ENCODE results near the gene MAGI2.

The MAGI2 gene

DNA sequence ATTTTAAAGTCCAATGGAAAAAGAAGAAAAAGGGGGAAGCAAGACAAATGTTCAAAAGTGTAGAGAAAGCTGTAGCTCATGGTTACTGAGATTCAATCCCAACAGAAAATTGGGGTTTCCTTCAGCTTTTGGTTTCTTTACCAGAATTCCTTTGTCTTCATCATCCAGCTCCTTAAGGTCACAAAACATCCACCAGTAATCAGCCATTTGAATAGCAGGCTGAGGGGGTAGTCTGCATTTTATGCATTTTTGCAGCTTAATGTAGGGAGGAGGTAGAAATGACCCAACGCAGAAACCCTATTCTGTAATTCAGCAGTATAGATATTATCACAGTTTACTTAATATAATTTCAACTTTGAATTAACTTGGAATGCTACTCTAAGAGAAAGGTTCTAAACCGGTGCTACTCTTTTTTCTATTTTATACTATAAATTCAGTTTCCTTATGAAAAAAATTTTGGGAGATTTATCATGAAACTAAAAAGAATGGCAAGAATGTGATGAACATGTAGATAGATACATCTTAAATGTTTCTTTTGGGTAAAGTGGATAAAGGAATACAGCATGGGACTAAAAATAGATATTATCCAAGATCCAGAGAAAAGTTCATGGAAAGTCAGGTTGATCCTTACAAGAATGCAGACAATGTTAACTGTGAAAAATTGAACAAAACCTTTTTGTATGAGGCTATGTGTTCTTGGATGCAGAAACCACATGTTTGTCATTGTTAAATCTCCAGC is 1058.0 kb downstream of the MAGI2 start:
- DNase-seq: no peak

DNA sequence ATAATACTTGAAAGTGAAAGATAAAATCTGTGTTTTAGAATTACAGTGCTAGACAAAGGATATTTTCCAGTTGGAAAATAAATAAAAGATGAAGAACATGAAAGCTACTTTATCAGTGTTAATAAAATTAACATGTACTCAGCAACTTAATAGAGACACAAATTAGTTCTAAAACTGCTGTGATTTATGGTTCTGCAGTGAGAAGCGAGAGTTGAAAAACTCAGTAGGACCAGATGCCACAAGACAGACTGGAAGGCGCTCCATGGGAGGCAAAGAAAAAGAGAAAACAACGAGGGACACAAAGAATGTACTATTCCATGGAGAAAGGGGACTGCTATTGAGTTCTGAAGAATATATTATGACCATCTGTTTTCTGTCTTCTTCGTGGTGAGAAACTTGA is 1064.4 kb downstream of the MAGI2 start:
- DNase-seq: no peak

DNA sequence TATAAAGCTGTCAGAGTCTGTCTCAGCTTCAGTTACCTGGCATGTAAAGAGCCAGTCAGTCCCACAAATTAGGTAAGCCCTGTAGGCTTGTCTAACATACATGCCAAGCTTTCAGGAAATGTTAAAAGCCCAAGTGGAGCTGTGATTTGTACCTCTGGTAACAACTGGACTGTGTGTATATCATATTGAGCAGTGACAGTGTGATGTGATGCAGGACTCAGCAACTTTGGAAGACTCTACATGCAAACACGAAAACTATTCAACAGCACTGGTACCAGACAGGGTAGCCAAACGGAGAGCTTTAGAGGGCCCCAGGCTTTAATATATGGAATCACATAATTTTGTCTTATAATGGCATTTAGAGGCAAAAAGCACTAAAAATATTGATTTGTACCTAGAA is 1066.9 kb downstream of the MAGI2 start:
- no peak for DNase-seq

DNA sequence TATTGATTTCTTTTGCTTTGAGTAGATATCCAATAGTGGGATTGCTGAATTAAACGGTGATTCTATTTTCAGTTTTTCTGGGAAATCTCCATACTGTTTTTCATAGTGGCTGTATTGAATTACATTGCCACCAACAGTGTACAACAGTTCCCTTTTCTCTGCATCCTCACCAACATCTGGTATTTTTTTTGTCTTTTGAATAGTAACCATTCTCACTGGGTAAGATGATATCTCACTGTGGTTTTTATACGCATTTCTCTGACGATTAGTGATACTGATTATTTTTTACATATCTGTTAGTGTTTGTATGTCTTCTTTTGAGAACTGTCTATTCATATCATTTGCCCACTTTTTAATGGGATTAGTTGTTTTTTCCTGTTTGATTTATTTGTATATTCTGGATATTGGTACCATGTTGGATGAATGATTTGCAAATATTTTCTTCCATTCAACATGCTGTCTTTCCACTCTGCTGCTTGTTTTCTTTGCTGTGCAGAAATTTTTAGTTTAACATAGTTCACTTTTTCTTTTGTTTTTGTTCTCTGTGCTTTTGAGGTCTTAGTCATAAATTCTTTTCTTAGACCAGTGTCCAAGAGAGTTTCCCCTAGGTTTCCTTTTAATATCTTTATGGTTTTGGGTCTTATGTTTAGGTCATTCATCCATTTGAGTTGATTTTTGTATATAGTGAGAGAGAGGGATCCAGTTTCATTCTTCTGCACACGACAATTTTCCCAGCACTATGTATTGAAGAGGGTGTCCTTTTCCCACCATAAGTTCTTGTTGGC is 1070.2 kb downstream of the MAGI2 start:
- DNase-seq: no peak

DNA sequence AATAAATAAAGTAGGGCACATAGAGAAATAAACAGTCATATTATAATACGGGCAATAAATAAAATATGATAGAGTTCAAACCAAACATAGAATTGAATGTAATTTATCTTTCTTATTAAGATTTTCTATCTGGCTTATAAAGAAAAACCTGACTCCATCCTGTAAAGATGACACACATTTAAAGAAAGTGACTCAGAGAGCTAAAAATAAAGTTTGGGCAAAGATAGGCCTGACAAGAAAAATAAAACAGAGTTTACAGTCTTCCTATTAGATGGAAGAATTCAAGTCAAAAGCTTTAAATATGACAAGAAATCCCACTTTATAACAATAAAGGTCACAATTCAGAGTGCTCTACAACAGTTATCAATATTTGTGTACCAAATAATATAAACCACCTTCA is 1074.3 kb downstream of the MAGI2 start:
- DNase-seq: no peak

DNA sequence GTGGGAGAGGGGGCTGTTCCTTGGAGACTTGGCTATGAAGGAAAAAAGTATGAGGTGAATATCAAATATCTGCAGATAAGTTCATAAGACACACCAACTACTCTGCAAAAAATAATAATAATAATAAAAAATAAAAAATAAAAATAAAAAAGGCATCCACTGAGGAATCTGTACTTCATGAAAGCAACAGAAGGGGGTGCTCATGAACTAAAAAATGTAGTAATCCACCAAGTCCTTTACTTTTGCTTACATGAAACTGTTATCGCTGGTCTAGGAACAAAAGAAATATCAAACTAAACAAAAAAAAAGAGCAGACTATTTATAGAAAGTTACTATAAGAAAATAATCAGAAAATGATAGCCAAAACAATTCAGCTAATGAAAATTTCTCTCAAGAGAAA is 1075.9 kb downstream of the MAGI2 start:
- DNase-seq: no peak

DNA sequence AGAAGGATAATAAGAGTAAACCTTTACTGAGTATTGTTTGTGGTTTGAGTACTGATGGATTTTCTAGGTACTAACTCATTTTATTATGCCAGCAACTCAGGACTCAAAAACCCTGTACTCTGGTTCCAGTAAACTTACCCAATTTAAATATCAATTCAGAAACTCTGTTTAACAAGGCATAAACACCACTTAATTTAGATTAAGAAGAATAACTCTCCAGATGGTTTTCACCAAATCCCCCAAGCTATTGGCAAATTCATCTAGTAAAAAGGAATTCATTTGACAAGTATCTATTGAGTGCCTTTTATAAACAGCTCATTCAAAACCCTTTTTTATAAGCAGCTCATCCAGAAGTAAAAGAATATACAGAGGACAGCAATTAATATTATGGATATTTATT is 1082.5 kb downstream of the MAGI2 start:
- no peak for DNase-seq

DNA sequence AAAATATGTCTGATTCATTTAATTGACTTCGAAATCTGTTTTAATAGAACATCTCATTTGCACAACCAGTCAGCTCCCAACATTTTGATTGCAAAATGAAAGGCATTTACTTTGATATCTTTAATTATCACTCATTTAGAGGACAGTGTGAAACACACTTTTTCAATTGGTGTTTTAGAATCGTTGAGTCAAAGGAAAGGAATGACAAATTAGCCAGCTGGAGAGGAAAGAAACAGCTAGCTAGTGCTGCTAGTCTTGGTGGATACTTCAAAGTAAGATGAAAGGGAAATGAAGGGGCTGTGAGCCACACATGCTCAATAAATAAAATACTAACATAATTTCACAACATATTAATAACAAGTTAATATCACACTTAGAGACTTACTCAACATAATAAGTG is 1084.7 kb downstream of the MAGI2 start:
- DNase-seq: no peak

DNA sequence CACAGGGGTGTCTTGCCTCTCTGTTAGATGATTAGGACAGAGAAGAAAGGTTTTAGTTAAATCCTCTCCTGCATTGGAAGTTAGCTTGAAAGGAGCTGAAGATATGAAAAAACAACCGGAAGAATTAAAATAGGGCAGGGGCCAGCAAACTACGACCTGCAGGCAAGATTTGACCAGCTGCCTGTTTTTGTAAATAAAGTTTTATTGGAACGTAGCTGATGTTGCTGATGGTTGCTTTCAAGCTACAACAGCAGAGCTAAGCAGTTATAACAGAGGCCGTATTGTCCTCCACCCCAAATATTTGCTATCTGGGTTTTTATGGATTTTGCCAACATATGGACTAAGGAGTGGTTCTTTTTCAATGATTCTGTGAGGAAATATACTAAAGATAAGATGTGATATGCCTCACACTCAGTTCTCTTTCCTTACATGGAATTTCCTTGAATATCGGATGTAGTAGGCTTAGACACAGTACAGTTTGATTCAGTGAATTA is 1086.1 kb downstream of the MAGI2 start:
- no peak for DNase-seq

DNA sequence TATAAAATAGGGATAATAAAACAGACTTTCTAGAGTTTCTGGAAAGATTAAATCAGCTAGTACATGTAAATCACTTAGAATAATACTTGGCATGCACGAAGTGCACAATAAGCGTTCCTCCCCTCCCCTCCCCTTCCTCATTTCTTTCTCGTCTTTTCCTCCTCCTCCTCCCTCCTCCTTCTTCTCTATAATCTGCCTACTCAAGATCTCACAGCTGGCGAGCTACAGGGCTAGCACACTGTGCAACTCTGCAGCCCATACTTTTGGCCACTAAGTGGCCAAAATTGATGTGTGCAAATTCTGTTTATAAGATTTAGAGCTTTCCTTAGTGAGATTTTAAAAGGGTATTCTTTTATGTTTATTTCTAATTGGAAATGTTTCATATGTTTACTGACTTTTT is 1089.6 kb downstream of the MAGI2 start:
- no peak for DNase-seq

DNA sequence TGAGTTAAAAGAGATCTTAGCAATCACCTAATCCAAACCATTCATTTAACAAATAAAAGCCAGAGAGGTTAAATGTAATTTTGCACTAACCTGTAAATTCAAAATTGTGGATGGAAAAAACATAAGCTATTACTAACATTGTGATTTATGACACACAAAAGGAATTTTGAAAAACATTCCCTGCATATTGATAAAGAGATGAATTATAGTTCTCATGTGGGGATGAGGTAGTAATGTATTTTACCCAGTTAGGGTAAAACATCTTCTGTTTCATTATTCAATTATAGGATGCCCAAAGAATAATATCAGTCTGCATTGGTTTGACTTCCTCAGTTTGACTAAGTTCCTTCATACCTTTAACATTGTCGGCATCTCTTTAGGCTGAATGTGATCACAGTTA is 1093.6 kb downstream of the MAGI2 start:
- no peak for DNase-seq

DNA sequence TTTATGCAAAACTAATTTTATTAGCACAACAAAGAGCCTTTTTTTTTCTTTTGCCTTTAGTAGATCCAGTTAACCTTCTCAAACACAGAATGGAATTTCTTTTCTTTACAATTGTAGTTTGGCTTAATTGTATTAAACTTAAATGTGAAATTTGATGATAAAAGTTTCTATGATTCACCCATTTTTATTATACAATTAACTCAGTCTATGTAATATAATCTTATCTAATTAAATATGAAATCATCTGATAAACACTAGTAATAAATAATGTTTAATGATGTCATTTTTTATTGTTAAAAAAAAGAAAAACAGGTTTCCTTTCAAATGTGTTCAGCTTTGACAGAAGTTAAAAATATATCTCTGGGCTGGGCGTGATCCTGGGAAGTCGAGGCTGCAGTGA is 1095.8 kb downstream of the MAGI2 start:
- DNase-seq: no peak

DNA sequence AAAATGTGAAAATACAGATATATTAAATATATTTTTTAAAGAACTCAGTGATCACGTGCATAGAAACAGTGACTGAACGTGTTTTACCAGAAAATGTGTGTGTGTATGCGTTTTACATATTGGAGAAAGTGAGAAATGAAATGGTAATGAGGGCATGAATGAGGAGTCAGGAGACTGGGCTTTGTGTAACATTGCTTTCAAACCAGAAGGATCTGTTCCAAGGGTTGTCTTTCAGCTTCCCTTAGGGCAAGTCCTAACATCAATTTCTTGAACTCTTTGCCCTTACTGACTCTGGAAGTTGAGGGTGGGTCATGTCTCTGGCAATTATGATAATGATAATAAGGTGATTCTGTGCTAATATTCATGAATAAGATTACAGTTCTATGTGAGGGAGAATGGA is 1097.6 kb downstream of the MAGI2 start:
- no peak for DNase-seq

DNA sequence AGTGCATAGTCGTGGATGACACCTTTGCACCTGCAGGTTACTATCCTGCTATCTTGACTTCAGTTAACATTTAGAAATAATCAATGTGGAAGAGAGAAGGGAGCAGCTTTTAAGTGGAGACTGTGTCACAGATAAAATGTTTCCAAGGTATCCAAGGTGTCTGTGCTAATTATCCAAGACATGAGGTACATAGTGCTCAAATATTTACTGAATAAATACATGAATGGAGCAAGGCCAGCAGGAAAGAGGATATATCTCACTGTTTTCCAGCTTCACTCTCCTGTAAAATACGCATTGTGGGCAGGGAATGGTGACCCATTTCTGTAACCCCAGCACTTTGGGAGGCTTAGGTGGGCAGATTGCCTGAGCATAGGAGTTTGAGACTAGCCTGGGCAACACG is 1102.5 kb downstream of the MAGI2 start:
- DNase-seq: no peak

DNA sequence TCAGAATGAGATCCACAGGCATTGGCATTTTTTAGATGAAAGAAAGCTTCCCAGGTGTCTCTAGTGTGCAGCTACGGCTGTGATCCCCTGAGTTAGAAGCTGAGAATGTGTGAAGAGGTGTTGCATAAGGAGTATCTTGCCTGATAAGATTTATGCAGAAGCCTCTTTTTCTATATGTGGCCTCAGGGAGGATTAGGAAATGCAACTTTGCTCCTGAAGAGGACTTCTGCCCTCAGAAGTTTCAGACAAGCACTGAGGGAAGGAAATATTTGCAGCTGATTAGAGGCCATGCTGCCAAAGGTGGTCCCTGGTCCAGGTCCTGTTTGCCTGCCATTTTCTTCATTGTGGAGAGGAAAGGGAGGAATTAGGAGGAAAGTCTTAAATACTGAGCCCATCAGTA is 1103.1 kb downstream of the MAGI2 start:
- no peak for DNase-seq

DNA sequence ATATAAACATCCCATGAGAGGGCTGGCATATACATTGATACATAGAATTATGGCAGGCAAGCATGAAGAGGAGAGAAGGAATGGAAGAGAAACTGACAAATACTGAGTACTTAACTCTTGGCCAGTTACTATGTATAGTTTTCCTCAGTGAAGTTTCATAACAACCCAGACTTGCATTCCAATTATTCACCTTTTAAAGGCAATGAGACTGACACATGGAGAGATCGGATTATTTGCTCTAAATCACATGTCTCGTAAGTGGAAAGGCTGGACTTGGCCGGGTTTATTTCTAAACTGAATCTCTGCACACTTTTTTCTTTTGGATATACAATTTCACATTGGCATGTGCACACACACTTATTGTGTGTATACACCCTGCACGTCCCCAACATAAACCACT is 1106.6 kb downstream of the MAGI2 start:
- DNase-seq: no peak

DNA sequence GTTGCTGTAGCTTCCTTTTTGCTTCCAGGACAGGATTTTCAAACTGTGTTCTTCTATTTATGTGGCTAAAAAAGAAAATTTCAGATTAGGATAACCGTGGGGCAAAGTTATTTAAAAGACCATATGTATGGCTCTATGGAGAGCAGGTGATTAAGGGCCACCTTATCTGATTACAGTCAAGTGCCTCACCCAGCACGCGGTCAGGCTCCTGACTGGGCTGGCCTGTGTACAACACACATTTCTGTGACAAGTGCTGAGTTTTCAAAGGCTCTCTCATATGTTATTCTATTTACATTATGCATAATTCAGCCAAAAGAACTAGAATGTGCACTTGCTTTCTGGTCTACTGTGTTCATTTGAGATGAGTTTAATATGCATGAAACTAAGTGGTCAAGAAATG is 1107.5 kb downstream of the MAGI2 start:
- no peak for DNase-seq

DNA sequence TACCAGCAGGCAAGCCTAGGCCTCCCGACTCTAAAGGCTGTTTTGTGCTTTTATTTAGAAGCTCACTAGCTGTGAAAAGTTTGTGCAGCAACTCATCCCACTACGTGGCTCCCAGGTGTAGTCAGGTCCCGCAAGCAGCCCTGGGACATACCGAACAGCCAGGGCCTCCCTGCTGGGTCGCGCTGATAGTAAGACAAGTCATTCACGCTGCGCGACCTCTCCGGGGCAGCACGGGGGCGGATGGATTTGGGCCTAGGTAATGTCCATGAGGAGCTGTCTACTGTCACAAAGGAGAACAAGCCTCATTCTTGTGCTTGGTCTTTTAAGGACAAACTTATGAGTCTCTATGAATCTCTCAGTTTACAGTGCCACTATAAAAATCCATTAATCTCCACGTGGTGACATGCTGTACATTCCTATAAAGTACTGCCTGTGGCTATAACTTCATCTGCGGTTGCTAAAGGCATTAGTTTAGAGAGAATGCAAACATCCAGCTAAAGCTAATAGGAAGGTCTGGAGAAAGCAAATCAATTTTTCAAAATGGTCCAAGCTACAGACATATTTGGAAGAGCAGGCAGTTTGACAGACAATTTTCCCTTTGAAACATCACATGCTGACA is 1108.1 kb downstream of the MAGI2 start:
- DNase-seq: no peak

DNA sequence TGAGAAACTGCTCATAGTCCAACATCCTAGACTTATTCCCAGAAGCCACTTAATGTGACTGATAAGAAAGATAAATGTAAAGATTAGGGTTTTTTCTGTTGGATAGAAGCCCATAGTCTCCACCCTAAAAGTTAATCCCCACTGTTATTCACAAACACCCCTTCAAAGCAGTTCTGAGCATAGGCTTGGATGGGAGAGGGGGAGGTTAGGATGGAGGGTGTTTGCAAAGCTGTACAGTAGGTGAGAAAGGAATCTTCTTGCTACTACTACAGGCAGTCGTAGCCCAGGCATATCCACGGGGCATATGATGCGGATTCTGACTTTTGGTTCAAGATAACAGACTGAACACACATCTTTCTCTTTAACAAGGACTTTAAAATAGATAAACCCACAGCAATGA is 1119.0 kb downstream of the MAGI2 start:
- no peak for DNase-seq

DNA sequence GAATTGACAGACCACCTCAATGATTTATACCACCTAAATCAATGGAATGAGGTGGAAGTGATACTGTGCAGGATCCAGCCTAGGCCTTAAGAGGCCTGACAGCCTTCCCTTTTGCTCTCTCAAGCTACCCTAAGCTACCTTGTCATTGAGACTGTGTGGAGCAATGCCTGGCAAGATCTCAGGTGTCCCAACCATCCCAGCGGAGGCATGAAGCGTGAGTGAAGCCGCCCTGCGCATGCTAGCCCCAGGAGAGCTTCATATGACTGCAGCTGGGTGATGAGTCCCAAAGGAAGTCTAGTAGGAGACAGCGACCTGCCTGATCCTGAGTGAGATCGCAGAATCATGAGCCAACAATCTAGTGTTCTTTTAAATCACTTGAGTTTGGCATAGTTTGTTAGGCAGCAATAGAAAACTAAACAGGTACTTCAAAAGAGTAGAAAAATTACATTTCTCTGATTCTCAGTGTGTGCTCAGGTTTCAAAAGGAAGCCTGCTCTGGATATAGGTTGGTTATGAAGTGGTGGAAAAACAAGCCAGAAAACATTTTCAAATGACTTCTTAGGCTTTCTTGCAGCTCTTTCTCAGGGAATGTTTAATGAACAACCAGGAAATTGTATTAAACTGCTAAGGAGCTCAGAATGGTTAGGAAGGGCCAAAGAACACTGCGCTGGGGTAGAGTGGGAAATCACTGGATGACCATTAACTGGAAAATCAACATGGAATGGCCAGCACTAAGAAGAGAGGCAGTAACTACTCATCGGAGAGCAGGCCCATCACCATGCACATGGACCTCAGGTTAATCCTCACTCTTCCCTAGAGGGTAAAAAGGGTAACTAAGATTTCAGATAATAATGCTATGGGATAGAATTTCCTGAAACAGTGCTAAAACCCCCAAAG is 1119.7 kb downstream of the MAGI2 start:
- no peak for DNase-seq

DNA sequence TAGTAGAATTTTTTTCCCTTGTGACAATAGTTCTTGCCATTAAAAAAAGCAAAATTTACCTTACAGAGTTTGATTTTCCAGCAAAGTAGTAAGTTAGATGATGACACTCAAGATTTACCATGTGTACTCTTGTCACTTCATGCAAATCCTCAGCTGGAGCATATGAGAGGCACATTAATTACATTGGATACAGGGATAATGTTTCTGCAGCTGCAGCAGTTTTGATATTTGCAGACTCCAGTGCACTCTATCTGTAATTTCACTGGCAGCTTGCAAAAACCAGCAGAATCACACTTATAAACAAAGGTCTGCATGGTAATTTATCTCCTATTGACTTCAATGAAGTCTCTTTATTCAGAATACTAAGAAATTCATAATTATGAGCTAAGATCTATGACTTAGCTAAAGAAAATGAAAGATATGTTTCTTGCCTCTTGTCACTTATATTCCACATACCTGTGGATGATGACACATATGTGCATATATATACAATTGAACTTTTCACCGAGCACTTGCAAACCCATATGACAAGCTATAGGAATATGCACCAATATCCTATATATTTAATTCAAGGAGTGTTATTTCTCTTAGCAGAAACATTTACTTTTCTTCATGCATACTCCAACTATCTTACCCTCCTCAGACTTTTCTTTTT is 1124.3 kb downstream of the MAGI2 start:
- no peak for DNase-seq

DNA sequence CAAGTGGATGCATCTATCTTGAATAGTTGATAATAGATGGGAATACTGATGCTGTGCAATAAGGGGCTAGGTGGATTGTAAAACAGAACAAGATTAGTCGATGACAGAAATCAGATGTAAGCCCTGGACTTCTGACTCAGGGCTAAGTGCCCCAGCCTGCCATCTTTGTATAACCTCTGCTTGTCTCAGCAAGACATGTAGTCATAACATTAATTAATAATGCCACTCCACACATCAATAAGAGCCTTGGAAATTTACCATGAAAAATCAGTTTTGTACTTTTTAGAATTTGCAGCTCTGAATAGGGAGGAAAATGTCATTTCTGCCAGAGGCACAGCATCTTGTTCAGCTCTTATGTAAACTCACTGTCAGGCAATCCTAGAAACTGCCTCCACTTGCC is 1125.7 kb downstream of the MAGI2 start:
- DNase-seq: no peak

DNA sequence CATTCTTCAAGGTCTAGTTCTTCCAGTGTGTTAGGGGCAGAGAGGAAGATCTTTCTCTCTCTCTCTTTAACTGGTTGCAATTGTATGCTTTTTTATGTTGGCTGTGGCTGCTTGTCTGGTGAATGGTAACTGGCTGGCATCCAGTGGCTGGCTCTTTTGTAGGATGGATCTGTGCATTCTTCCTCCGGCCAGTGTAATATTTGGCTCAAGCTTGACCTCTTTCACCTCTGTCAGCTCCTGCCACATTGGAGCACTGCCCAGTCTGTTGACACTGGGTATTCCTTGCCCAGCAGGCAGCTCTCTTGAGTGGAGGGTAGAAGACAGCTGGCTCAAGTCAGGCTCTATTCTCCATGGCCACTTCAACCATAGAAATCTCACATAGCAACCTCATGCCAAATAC is 1126.6 kb downstream of the MAGI2 start:
- DNase-seq: no peak

Measured in stimulated activated CD4-positive, alpha-beta T cell treated with anti-CD3 and anti-CD28 coated beads, Interleukin-4, amount 100 ng/mL, for 1 hour (primary cell).